GM19035 (cell line): ENCODE measurements around the gene KCNB1.
"Not testable (repeated sequence)": the region's sequence is repeated elsewhere in the genome, so short reads cannot be mapped to it uniquely, and the experiment has no call there.

Experiments
- ATAC-seq: cut with Tn5 transposase; IDR thresholded peaks from one replicate; pipeline ENCODE4 v1.9.1; 2021; ENCODE audit not compliant: unreplicated experiment

Gene KCNB1

DNA sequence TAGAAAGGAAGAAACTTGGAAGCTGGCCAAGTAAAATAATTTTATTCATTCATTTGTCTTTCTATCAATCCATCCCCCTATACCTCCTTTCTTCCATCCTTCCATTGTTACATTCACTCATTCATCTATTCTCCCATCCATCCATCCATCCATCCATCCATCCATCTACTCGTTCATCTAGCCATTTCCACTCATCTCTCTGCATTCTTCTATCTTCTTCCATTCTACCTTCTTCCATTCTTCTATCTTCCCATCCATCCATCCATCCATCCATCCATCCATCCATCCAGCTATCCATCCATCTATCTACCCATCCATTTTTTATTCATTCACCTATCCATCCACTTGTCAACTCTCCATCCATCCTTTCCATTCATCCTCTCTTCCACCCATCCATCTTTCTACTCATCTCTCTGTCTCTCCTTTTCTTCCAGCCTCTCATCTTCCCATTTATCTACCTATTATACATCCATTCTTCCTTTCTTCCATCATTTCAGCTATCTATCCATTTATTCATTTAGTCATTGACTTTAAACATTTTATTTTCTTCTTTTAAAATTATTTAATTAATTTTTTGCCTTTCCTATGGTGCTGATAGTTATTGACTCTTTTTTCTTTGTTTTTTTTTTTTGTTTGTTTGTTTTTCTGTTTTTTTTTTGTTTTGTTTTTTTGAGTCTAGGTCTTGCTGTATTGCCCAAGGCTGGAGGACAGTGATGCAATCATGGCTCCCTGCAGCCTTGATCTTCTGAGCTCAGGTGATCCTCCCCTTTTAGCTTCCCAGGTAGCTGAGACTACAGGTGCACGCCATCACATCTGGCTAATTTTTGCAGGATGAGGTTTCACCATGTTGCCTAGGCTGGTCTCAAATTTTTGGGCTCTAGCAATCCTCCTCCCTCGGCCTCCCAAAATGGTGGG lies 151.5 kb downstream of the KCNB1 start:
- no peak for ATAC-seq

DNA sequence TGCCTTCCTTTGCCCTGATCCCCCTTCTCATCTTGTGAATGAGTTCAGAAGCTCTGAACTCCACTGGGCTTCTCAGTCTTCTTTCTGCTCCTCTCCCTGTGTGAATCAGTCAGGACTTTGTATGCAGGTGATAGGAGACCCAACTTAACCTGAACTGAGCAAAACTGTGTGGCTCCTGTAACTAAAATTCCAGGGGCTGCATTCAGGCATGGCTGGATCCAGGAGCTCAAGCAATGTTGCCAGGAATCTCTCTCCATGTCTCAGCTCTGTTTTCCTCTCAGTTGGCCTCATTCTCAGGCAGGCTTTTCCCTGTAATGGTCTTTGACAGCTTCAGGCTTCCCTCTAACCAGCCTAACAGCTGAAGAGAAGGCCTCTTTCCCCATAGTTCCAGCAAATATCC lies 153.7 kb downstream of the KCNB1 start:
- no peak for ATAC-seq

GRCh38 chr20:49326026-49326425 lies 156.4 kb downstream of the KCNB1 start:
- no peak for ATAC-seq

GRCh38 chr20:49324306-49324705 lies 158.2 kb downstream of the KCNB1 start:
- ATAC-seq = no peak

DNA sequence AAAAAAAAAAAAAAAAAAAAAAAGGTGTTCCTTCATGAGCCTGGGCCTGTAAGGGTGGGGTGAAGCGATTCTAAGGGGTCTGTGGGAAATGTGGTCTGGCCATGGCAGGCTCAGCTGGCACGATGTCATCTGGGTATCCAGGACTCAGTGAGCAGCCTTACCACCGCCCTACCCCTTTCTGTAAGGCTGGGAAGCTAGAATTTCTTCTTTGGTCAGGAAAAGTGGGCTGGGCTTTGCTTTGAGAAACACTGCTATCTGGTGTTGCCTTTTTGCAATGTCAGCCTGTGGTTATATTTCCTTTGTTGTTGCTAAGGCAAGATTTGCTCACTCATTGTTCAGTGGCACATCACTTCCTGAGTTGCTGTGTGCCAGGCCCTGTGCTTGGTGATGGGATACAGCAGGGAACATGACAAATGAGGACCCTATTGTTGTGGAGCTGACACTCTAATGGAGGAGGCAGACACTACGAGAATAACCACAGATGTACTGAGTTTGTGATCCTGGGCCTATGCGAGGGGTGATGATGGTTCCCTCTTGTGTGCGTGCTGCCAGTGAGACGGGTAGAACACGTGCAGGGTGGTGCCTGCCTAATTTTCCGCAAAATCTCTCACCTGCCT lies 158.7 kb downstream of the KCNB1 start:
- no peak for ATAC-seq

- no peak for ATAC-seq
Measured at GRCh38 chr20:49320460-49320859, 162.0 kb downstream of the KCNB1 start.

GRCh38 chr20:49319208-49319809 lies 163.2 kb downstream of the KCNB1 start:
- ATAC-seq = no peak

DNA sequence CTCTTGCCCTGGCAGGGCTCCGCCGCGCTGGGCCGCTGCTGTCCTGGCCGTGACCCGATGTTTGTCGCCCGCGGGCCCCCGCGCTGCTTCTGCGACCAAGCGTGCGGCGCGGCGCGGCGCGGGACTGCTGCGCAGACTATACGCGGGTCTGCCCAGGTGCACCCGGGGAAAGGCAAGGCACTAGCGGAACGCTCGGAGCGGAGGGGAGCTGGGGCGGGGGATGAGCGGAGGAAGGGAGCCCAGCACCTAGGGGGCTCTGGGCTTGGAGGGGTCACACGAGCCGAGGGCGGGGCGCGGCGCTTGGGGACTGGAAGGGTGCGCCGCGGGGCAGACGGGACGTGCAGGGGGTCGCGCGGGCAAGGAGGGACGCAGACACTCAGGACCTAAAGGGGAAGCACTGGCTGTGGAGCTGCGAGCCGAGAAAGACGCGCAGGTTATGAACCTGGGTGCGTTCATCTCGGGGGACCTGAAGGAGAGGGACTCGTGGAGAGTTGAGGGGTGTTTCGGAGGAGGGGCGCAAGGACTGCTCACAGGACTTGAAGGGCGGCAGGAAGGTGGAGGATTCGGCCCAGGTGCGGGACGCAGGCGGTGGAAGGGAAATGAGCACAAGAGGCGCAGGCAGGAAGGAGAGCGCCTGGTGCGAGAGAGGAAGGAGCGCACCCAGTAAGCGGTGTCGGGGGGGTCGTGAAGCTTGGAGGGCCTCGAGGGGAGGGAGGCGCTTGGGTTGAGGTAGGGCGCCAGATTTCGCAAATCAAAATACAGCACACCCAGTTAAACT lies 163.8 kb downstream of the KCNB1 start:
- no peak for ATAC-seq

- ATAC-seq = no peak
Measured at GRCh38 chr20:49318091-49318429, 164.4 kb downstream of the KCNB1 start.

DNA sequence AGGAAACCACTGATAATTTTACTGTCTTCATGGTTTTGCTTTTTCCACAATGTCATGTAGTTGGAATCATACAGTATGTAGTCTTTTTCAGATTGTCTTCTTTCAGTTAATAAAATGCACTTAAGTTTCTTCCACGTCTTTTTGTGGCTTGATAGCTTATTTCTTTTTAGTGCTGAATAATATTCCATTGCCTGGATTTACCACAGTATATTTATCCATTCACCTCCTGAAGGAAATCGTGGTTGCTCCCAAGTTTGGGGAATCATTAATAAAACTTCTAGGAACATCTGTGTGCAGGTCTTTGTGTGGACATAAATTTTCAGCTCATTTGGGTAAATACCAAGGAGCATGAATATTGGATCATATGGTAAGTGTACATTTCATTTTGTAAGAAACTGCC lies 165.8 kb downstream of the KCNB1 start:
- no peak for ATAC-seq

GRCh38 chr20:49315580-49315979 lies 166.9 kb downstream of the KCNB1 start:
- ATAC-seq = no peak

DNA sequence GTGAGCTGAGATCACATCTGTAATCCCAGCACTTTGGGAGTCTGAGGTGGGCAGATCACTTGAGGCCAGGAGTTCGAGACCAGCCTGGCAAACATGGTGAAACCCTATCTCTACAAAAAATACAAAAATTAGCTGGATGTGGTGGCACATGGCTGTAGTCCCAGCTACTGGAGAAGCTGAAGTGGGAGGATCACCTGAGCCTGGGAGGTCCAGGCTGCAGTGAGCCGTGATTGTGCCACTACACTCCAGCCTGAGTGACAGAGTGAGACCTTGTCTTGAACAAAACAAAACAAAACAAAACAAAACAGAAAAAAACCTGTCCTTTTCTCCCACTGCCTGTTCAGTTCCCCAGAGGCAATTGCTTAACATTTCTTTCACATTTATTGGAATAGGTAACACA lies 168.4 kb downstream of the KCNB1 start:
- not testable (repeated sequence) for ATAC-seq
